PC-3 (cell line): ENCODE results near the gene ERCC6L2. TPM values are rescaled to one million over a fixed set of nuclear protein-coding genes. Genes with fewer than 3 reads are reported as not detected.

ENCODE experiments used
- ATAC-seq: fragments of 200-7000 bp; cut with Tn5 transposase; 2 replicates; pipeline ENCODE4 v1.9.1; 2020; ENCODE audit warnings: mild to moderate bottlenecking, moderate library complexity
- BruUV-seq: library from RNA; stranded (reverse); fragments of 400-500 nt; replicated peaks from 2 replicates; lab custom pipeline; 2021; lab: Mats Ljungman, UMichigan
- CTCF ChIA-PET: fragments of 300-600 bp; sonication (Branson Sonifier 250); formaldehyde crosslinking; loops from one replicate; lab custom pipeline; 2022; ENCODE audit warnings: antibody characterized with exemption; lab: Charles Lee
- POLR2A ChIA-PET: fragments of 300-600 bp; sonication (Branson Sonifier 250); formaldehyde crosslinking; loops from one replicate; lab custom pipeline; 2022; ENCODE audit warnings: antibody characterized with exemption; ENCODE audit not compliant: unreplicated experiment; lab: Charles Lee
- DNase-seq: peaks from one replicate; pipeline ENCODE4 v3.0.0-alpha.2; 2015
- H2AFZ ChIP-seq: fragments of 300-600 bp; sonication (generic); 2 replicates; pipeline ENCODE4 v1.6.0; 2016; ENCODE audit warnings: antibody characterized with exemption, low read length
- H3F3A ChIP-seq: fragments of 300-600 bp; sonication (generic); one replicate; pipeline ENCODE4 v1.6.0; 2017; ENCODE audit warnings: antibody characterized with exemption, low read length, control low read depth, mild to moderate bottlenecking; ENCODE audit not compliant: unreplicated experiment
- H3K27ac ChIP-seq: fragments of 300-600 bp; sonication (generic); 2 replicates; pipeline ENCODE4 v1.5.1; 2016; ENCODE audit warnings: mild to moderate bottlenecking, low read length
- H3K27me3 ChIP-seq: fragments of 300-600 bp; sonication (generic); 2 replicates; pipeline ENCODE4 v1.6.1; 2016; ENCODE audit warnings: low read length, mixed read lengths
- H3K36me3 ChIP-seq: fragments of 300-600 bp; sonication (generic); 2 replicates; pipeline ENCODE4 v1.6.1; 2016; ENCODE audit warnings: low read depth, mixed run types, low read length, mixed read lengths
- H3K4me1 ChIP-seq: fragments of 300-600 bp; sonication (generic); 2 replicates; pipeline ENCODE4 v1.5.1; 2016; ENCODE audit warnings: low read length; ENCODE audit not compliant: insufficient read depth
- H3K4me2 ChIP-seq: fragments of 300-600 bp; sonication (generic); 2 replicates; pipeline ENCODE4 v1.6.0; 2016; ENCODE audit warnings: low read length
- H3K4me3 ChIP-seq: fragments of 300-600 bp; sonication (generic); 2 replicates; pipeline ENCODE4 v1.5.1; 2016; ENCODE audit warnings: mild to moderate bottlenecking, low read length, mixed read lengths
- H3K79me2 ChIP-seq: fragments of 300-600 bp; sonication (generic); 2 replicates; pipeline ENCODE4 v1.6.1; 2017; ENCODE audit warnings: low read length, mixed read lengths
- H3K9ac ChIP-seq: fragments of 300-600 bp; sonication (generic); 2 replicates; pipeline ENCODE4 v1.6.0; 2016; ENCODE audit warnings: mild to moderate bottlenecking, low read length
- H3K9me2 ChIP-seq: fragments of 300-600 bp; sonication (generic); replicated peaks from 2 replicates; pipeline ENCODE4 v1.6.1; 2016; ENCODE audit warnings: mixed run types, low read length, mixed read lengths
- H3K9me3 ChIP-seq: fragments of 300-600 bp; sonication (generic); 2 replicates; pipeline ENCODE4 v1.6.1; 2016; ENCODE audit warnings: low read length, mixed read lengths
- H4K20me1 ChIP-seq: fragments of 300-600 bp; sonication (generic); 2 replicates; pipeline ENCODE4 v1.6.1; 2016; ENCODE audit warnings: low read length, mixed read lengths
- EZH2 ChIP-seq: fragments of 300-600 bp; sonication (generic); IDR thresholded peaks from one replicate; pipeline ENCODE4 v1.6.1; 2017; ENCODE audit warnings: antibody characterized with exemption, mild to moderate bottlenecking, low read length; ENCODE audit not compliant: unreplicated experiment
- EZH2phosphoT487 ChIP-seq: fragments of 300-600 bp; sonication (generic); IDR thresholded peaks from 2 replicates; pipeline ENCODE4 v1.6.1; 2018; ENCODE audit warnings: mild to moderate bottlenecking, antibody characterized with exemption, low read length, borderline replicate concordance
- intact Hi-C: fragments of 100-400 bp; cut with micrococcal nuclease; formaldehyde crosslinking; loops from 2 replicates; pipeline ENCODE4 v1.9.0; 2023
- total RNA-seq: library from RNA; depleted of rRNA; stranded (reverse); fragments of >200 nt; gene quantifications from 2 replicates; pipeline ENCODE4 v1.2.3, GENCODE V29; 2014
- TF ChIP-seq, protein P1 (sequence below): fragments of 300-600 bp; sonication (generic); conservative IDR thresholded peaks from 2 replicates; pipeline ENCODE4 v1.5.1; 2017; ENCODE audit warnings: antibody characterized with exemption, low read depth, mild to moderate bottlenecking, low read length

The ERCC6L2 gene
- total RNA-seq, 1 experiment from 2014 or later, result 18.8 TPM

- ChIA-PET POLR2A (no interaction called here), CTCF (no interaction called here)
- Histone ChIP-seq H3K27ac (no peak overlapping the region), H3K9ac (no peak overlapping the region), H3F3A (no peaks in the 10 kb centered on the region), H3K4me1 (no peaks in the 10 kb centered on the region), H3K36me3 (no peaks in the 10 kb centered on the region), H3K4me3 (no peak overlapping the region), H3K79me2 (no peaks in the 10 kb centered on the region), H3K4me2 (no peak overlapping the region), H3K9me3 (no peaks in the 10 kb centered on the region), H3K27me3 (no peaks in the 10 kb centered on the region), H2AFZ (no peak overlapping the region), H3K9me2 (no peaks in the 10 kb centered on the region), H4K20me1 (no peaks in the 10 kb centered on the region)
- TF ChIP-seq, protein P1, sequence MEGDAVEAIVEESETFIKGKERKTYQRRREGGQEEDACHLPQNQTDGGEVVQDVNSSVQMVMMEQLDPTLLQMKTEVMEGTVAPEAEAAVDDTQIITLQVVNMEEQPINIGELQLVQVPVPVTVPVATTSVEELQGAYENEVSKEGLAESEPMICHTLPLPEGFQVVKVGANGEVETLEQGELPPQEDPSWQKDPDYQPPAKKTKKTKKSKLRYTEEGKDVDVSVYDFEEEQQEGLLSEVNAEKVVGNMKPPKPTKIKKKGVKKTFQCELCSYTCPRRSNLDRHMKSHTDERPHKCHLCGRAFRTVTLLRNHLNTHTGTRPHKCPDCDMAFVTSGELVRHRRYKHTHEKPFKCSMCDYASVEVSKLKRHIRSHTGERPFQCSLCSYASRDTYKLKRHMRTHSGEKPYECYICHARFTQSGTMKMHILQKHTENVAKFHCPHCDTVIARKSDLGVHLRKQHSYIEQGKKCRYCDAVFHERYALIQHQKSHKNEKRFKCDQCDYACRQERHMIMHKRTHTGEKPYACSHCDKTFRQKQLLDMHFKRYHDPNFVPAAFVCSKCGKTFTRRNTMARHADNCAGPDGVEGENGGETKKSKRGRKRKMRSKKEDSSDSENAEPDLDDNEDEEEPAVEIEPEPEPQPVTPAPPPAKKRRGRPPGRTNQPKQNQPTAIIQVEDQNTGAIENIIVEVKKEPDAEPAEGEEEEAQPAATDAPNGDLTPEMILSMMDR, result no peak
- TF ChIP-seq EZH2 (no peak), EZH2phosphoT487 (no peak)
- intact Hi-C loops, result no loop called here
- no TSS peak for BruUV-seq
- DNase-seq (no peak), ATAC-seq (no peak)
These were observed 138.6 kb downstream of the ERCC6L2 start for GRCh38 chr9:96014078-96014477.

- Histone ChIP-seq H4K20me1 (no peaks in the 10 kb centered on the region), H3K9ac (no peak overlapping the region), H3K9me3 (no peaks in the 10 kb centered on the region), H3K4me1 (no peaks in the 10 kb centered on the region), H2AFZ (no peak overlapping the region), H3K9me2 (no peaks in the 10 kb centered on the region), H3K79me2 (no peaks in the 10 kb centered on the region), H3F3A (no peaks in the 10 kb centered on the region), H3K27me3 (peaks cover 9% of the 10 kb centered on the region), H3K4me2 (no peak overlapping the region), H3K4me3 (no peak overlapping the region), H3K27ac (no peak overlapping the region), H3K36me3 (no peaks in the 10 kb centered on the region)
- ChIA-PET POLR2A (no interaction called here), CTCF (no interaction called here)
- no peak for DNase-seq
- no peak for ATAC-seq
- BruUV-seq, result no TSS peak
- intact Hi-C loops, result no loop called here
- TF ChIP-seq, protein P1, result no peak
- no peak for TF ChIP-seq EZH2phosphoT487
- no peak for TF ChIP-seq EZH2
These were observed 140.6 kb downstream of the ERCC6L2 start for GRCh38 chr9:96015876-96016686.
